Measurements from ENCODE around the gene KIF14.
"Not testable (repeated sequence)": the region's sequence is repeated elsewhere in the genome, so short reads cannot be mapped to it uniquely, and the experiment has no call there.

Gene KIF14

DNA sequence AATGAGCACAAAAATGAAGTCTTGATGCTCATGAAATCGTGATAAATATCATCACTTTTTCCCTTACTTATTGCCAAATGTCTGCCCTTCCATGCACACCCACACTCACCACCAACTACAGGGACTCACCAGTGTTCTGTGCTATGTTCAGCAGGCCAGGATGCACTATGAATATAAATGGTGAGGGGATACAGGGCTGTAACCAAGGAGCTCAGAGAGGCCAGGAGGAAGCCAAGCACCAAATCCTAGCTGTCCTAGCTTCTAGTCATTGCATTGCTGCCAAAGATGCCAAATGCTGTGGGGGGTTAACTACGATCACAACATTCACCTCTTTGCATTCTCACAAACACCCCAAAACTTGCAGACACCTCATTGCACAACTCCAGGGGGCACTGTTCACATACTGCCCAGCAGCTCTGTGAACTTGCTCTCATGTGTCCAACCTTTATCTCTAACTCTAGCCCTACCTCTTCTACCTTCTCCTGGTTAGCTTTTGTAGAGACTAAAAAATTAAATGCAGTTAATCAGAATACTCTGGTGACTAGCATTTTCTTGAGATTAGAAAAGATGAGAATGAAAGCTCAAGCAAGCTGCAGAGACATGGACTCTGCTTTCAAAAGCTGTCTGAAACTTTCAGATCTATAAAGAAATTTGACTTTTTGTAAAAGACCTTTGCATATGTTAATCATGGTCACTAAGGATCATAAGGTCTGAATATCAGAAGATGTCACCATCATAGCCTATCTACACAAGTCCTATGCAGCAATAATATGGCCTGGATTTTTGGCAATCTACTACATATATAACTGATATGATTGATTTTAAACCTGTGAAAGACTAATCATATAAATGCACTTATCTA is 13.9 kb upstream of the KIF14 start:
- no peak for DNase-seq

DNA sequence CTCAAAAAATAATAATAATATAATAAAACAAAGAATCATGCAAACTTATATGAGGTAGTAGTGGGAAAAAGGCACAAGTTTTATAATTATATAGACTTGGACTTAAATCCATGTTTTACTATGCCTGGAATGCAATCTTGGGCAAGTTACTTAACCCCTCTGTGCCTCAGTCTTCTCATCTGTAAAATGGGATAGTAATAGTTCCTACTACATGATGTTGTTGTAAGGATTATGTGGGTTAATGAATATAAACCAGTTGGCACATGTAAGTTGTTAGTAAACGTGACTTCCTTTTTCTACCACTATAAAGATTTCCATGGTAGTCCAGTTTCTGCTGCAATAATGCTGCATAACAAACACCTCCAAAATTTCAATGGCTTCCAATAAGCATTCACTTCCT is 10.8 kb upstream of the KIF14 start:
- DNase-seq = no peak

DNA sequence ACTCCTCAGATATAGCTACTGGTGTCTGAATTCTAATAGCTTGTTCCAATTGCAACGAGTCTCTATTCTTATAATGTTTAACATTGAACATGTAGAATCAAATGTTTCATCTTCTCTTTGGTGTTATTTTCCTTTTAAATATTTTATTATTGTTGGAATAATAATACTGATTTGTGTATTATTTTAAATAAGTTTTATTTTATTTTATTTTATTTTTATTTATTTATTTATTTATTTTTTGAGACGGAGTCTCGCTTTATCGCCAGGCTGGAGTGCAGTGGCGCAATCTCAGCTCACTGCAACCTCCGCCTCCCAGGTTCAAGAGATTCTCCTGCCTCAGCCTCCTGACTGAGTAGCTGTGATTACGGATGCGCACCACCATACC is 10.0 kb upstream of the KIF14 start:
- DNase-seq = not testable (repeated sequence)

DNA sequence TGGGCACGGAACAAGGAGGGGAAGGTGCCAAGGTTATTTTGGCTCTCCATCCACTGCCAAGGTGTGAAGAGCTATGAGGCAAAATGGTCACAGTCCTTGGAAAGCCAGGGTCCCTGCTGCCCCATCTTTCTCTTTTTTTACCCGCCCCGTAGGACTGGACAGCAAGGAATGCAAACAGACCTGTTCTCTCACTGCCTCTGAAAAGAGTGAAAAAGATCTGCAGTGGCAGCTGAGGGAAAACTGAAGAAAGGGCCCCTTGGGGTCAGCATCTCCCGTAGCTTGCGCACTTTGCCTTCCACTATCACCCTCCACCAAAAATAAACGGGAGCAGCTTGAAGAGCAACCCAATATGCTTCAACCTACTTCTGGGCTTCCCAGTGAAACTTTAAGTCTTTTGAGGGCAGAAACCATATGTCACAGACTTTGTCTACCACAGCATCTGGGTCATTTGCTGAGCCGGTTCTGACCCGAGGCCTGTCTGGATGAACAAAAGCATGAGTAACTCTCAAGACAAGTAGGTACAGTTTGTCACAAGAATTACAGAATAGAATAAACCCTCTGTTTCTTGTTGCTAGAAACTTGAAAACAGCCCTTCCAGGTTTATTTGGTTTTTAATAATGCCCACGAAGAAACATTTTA is 9.4 kb upstream of the KIF14 start:
- DNase-seq = no peak

DNA sequence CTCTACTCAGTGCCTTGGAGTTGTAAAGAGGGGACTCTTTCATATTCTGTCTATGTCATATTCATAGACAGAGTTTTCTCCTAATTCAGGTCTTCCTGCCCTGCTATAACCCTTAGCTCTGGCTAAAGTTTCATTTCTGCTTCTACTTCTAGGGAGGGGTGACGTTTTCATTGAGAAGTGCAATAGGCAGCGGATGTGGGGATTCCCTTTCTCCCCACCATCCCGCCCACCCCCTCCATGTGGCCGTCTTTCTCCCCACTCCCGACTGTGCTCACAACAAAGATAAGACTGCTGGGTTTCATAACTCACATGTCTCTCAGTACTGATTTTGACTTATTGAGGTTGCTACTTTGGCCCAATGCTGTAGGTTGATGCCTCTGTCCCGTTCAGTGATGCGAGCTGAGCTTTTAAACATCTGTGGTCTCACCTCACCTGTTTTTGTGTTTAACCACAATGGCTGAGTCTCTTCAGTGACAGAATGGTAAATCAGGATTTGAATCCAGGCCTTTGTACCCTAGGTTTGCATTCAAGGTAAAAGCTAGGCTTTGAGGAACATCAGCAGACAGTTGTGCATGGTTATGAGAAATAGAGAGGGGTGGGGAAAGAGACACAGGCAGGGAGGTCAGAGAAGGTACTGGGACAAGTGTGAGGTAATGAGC is 7.8 kb upstream of the KIF14 start:
- peak; percentile 54 to 58 for DNase-seq

DNA sequence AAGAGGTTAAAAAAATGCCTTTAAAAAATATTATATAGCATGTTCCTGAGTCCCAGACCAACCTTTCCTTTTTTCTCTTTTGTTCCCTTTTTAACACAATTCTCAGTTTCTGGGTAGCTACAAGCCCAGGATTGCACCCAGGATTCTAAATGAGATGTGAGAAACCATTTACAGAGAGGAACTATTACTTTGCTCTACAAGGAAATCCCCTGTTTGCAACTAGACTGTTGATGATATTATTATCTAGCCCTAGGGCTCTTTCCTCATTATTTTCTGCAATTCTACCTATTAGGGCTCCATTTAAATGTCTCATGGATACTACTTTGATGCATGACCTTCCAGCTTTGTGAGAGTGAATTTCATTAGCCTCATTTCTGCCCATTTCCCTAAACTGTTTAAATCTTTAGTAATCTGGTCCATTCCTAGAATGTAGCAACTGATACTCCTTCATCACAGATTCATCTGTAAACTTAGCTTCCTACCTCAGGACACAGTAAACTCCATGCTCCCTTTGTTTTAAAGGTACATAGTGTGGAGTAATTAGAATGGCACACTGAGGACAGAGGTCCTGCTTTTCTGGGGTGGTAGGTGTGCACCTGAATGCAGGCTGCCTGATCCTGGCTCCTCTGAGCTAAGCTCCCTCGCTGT is 7.1 kb upstream of the KIF14 start:
- DNase-seq = no peak

DNA sequence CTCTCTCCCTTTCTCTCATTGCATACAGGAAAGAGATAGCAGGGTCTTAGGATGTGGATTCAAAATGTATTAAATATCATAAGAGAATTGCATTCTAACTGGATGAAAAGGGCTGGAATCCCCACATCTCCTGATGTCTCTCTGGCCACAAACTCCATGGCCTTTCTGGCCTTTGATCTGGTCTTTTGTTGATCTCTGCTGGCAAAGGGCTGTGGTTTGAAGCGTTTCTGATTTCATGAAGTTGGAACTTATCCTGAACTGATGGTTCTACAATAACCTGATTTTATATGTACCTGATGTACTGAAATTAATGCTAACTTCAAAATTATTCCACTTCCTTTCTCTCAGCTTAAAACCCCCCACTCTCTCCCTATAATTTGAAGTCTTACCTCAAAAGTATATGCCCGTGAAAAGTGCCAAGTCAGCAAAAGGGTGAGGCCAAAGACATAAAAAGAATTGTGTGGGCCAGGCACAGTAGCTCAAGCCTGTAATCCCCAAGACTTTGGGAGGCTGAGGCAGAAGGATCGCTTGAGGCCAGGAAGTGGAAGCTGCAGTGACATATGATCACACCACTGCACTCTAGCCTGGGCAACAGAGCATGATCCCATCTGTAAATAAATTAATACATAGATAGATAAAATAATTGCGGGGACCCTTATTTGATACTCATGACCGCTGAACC is 6.4 kb upstream of the KIF14 start:
- DNase-seq = no peak

DNA sequence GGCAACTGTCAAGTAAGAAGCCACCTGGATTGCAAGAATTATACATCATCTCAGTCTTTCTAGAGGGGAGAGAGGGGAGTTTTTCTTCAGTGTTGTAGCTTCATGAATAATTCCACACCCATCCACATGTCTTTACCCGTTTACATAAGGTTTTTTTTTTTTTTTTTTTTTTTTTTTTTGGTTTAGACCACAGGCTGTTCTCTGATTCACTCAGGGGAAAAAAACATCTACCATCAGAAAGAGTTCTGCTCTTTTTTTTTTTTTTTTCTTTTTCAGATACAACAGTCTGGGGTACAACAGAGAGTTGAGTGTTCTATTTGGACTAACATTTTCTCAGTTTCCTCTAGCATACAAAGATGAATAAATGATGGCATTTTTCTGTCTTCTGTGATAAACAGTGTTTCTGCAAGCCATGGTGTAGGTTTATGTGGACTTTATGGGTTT is 4.9 kb upstream of the KIF14 start:
- no peak for DNase-seq

DNA sequence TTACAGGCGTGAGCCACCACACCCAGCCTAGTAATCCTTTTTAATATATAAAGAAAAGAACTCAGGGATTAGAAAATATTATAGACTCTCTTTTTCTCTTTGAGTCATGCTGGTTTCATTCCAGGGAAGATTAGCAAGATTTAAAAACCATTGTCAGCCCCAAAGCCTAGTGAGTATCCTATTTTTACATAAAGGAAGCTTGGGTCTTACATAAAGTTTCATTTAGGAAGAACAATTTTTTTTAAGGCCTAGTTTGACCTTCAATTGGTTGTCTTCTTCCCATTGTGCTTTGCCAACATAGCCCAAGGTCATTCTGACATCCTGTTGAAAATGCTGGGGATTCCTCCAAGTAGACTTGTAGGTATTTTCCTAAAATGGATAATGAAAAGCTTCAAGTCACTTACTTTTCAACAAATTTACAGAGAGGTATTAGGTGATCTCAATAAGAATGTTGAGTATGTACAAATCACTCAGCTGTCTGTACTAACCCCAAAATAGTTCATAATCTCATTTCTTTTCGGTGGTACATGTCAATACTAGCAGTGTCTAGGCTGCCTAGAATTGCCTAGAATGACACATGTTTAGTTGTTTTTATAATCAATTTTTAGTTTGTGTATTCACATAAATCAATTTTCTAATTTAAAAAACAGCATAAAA is 4.3 kb upstream of the KIF14 start:
- no peak for DNase-seq

DNA sequence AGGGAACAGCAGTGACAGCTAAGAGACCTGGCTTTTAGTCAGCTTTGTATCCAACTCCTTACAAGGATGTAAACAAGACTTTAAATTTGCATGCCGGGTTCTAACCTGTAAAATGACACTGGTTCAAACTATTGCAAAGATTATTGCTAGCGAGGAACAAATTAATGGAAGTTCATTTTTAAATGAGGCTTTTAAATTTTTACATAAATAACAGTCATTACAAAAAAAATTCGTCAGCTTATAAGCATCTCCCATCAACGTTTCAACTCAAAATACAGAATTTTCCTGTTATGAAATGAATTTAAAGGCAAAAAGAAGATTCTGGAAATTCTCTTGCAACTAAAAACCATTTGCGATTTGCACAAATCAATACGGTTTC is 668 bp downstream of the KIF14 start:
- DNase-seq = no peak

DNA sequence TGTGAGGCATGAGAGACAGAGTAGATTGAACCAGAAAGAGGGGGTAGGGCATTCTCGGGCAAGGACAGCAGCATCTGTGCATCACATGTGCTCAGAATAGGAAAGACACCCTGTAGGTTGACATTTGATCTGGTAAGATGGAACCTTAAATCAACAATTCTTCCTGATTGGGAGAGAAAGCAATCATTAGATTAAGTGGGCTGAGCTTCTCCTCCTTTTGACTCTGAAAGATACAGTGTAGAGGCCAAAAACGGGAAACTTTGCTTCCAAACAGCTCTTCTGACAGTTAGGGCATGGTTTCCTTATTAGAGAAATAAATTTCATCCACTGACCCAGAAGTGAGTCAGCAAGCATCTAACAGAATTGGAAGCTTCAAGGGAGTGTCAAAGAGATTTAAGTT is 9.7 kb downstream of the KIF14 start:
- no peak for DNase-seq

DNA sequence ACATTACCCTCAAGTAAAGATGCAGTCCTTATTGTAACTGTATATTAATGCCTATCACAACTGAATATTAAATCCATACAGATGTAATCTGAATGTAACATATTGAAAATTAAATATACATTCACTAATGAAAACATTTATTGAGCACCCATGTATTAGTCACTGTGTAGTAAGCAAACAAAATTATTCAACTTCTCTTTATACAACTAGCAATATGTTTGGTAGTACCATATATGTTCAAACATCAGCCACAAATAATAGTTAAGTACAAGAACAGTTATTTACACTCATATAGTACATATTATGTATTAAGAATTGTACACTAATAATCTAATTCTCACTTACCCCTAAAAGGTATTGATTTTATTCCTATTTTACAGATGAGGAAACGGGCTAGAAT is 17.9 kb downstream of the KIF14 start:
- DNase-seq = no peak

DNA sequence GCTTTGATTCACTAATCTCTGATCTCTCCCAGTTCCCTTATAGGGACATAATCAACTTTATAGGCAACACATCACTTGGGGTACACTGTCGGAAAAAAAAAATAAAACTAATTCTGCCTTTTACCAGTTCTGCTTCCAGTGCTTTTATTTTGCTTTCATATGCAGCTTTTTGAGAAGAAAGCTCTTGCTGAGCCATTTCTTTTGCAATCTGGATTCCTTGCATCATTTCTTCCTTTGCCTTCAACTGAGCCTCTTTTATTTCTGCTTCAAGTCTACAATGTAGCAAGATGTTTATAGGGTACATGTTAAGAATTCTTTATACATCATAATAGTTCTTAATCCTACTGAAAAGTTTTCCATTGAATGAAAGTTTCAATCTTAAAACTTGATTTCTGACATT is 30.6 kb downstream of the KIF14 start:
- no peak for DNase-seq

DNA sequence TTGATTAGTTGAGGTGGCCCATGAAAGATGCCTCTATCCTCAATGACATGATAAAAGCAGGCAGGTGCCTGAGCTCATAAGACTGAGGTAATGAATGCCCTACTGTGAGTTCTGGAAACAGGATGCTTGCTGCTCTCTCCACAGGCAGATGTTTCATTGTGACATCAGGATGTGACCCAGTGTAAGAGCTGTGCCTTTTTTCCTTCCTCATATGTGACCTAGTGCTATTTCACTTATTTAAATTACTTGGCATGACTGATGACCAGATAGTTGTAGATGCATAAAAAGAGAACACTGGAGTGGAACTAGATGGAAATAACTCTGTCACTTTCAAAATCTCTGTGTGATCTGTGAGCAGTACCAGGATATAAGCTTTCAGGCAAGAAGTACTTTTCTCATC is 31.9 kb downstream of the KIF14 start:
- no peak for DNase-seq

DNA sequence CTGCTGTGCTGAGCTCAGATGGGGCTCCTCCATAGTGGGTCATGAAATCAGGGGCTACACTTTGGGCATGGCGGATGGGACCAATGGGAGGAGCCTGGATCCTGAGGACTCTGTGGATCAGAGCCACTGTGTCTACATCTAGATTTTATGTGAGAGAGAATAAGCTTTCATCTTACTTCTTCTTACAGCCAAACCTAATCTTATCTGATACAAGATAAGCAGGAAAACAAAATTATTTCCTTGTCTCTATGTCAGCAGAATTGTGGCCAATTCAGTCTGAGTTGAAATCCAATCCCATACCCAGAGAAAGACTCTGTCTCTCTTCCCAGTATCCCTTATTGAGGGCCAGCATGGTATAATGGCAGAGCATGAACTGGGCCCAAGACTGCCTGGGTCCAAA is 56.2 kb downstream of the KIF14 start:
- no peak for DNase-seq

DNA sequence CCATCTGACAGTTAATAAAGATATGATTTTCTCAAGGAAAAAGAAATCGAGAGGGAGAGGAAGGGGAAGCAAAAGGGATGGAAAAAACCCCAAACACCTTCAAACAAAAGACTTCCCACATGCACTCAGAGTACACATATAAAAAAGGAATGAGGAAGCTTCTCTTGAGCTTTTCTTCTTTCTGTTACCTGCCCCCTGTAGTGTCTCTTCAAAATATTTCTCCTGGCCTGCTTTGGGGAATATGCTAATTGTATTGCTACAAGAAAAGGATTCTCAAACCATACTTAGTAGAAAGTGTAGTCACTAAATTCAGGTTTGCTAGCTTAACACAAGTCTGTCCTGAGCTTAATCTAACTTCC is 58.7 kb downstream of the KIF14 start:
- DNase-seq = no peak

DNA sequence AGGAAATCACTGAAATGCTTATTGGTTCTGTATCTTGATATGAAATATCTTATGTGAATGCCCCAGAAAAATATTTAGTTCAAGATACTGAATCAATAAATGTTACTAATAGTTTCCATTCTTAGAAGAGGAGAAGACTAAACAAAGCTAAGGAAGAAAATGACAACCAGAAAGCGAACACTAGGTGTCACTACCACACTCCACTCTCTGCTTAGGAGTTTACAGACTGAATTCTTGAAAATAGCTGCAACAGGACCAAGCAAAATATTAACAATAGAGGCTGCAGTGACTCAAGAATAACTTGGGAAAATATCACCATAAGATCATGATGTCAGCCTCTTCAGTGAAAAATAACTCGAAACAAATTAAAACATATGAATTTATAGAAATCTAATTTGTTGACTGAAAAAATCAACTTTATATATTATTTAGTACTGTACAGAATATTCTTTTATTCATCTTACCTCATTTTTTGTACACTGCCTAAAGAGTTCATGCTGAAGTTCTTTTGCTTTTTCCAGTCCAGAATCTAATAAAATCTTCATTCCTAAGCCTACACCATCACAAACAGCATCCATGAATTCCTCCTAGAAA is 61.6 kb downstream of the KIF14 start:
- no peak for DNase-seq

DNA sequence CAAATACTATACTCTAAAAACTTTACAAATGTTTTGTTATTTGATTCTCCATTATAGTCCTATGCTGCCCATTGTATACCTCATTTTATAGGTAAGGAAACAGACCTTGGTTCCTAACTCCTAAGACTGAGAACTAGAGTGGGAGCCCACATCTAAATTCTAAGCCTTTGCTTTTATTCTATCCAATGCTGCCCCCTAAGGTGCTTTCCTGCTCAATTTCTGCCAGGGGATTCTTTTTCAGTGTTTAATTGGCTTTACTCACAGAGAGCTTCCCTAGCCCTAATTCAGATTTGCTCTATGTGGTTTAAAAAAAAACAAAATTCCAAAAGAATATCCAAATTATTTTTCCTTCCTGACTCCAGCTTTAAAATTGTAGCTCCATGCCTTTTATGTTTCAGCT is 64.5 kb downstream of the KIF14 start:
- DNase-seq = no peak

DNA sequence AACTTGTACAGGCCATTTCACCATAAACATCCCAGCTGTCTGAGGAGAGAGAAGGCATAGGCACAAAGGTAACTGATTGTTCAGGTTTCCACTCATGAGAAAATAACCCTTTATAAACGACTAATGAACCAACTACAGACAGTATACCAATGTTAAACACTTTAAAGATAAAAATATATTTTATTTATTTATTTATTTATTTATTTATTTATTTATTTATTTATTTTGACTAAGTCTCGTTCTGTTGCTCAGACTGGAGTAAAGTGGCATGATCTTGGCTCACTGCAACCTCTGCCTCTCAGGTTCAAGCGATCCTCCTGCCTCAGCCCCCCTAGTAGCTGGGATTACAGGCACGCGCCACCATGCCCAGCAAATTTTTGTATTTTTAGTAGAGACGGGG is 67.8 kb downstream of the KIF14 start:
- DNase-seq = not testable (repeated sequence)

DNA sequence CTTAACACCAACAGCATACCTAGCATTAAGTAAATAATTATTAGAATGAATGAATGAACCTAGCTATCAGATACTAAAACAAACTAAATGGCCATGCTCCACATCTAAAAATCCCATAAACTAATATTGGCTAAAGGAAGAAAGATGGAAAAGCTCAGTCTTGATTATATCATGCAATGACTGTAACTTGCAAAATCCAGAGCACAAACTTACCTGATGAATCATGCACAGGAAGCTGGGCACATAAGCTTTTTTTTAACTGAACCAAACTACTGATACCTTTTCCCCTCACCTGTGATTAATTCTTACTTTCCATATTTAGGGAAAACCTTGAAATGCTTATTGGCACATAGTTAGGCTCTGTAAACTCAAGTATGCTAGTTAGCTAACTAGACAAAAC is 70.2 kb downstream of the KIF14 start:
- no peak for DNase-seq

DNA sequence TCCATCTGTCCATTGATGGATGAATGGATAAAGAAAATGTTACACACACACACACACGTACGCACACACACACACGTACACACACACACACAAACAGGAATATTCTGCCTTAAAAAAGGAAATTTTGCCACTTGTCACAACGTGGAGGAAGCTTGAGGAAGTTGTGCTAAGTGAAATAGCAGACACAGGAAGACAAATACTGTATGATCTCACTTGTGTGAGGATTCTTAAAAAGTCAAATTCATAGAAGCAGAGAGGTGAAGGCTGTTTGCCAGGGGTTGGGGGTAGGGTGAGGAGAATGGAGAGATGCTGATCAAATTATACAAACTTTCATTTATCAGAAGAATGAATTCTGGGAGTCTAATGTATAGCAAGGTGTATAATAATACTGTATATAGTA is 73.2 kb downstream of the KIF14 start:
- DNase-seq = no peak

DNA sequence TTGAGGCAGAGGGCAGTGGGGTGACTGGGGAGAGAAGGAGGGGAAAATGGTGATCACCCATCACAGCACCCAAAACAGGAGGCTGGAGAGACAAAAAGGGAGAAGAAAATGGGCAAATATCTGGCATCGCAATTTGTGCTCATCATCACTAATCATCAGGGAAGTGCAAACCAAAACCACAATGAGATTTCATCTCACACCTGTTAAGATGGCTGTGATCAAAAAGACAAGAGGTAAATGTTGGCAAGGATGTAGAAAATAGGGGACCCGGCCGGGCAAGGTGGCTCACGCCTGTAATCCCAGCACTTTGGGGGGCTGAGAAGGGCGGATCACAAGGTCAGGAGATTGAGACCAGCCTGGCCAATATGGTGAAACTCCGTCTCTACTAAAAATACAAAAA is 74.0 kb downstream of the KIF14 start:
- no peak for DNase-seq
